Putamen (tissue), 1 donor: Measurements from ENCODE around the gene ETHE1.

Experiments
- DNase-seq: peaks from one replicate; pipeline ENCODE4 v3.0.0-alpha.2; 2016; ENCODE audit warnings: low spot score

Gene ETHE1

DNA sequence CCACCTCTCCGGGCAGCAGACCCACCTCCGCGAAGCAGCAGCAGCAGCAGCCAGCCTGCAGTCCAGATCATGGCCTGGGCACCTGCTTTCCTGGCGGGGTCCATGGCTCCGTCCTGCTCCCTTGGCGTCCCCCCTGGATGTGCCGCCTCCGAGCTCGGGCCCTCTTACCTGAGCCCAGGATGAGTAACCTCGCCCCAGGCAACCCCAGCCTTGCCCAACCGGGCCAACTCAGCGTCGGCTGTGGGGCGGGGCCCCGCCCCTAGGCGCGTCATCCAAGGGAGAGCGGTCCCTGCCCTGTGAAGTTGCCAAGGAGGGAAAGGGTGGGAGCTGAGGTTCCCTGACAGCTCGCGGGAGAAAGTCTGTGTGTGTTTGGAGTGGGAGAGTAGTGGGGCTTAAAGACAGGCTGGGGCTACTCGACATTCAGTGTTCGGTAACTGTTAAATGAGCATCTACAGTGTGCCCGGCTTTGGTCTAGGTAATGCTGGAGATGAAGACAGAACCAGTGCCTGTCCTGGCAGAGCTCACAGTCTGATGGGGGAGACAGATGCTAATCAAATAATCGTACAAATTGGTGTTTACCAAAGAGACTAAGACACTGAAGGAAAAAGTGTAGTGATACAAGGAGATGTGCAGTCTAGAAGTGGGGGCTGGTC is 61.4 kb downstream of the ETHE1 start, which contains the start of gene LYPD3:
Gene LYPD3 (minus strand): TSS at position 141 of the 653 bp plus-strand sequence. CDS start 37 bp downstream, at position 104.
- DNase-seq: no peak

DNA sequence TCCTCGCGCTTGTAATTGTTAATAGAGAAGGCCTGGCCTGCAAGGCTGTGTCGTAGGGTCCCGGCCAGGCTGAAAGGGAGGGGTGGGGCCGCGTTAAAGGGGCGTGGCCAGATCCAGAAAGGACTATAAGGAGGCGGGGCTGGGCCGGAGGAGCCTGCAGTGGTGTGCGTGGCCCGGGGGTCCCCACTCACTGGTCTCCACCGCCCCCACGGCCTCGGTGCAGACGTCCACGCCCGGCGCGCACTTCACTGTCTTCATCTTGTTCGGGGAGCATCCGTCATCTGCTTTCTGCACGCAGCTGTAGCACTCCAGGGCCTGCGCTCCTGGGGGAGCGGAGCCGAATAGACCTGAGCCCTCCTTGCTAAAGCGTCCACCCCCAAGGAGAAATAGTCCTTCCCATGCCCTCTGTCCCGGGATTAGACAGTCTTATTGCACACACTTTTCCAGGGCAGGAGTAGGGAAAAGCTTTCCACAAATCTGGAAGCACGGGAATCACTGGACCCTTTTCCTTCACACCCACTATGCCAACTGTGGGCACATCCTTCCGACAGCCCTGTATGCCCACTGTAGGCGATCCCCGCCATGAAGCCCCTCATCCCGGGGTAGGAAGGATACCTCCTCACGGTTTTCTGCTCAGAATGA is 62.7 kb downstream of the ETHE1 start:
- DNase-seq: no peak

DNA sequence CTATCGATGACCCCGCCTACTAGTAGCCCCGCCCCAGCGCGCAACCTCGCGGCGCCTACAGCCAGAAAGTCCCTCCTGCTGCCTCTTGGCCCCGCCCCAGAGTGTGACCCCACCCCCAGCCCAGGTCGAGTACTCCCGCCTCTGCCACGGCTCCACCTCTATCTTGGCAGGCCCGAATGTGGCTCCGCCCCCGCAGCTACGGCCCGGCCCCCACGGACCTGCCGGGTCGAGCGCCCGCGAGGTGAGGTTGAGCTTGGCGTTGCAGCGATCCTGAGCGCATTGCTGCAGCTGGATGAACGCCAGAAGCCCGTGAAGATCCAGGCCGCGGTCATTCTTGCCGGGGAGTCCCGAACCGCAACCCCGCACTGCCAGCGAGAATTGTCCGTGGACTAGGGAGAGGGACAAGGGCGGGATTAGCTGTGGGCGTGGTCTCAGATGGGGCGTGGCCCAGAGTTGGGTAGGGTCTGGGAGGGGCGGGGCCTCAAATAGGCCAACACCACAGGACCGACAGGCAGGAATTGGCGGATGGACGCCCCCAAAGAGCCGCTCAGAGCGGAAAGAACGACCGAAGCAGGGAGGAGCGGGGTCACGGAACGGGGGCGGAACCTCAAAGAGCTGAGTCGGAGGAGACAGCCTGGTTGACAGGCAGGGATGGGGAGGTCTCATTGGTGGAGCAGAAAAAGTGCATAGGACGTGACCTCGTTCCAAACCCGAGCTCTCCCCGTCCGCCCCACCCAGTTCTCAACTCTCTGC is 63.4 kb downstream of the ETHE1 start:
- peak; percentile 87 for DNase-seq

DNA sequence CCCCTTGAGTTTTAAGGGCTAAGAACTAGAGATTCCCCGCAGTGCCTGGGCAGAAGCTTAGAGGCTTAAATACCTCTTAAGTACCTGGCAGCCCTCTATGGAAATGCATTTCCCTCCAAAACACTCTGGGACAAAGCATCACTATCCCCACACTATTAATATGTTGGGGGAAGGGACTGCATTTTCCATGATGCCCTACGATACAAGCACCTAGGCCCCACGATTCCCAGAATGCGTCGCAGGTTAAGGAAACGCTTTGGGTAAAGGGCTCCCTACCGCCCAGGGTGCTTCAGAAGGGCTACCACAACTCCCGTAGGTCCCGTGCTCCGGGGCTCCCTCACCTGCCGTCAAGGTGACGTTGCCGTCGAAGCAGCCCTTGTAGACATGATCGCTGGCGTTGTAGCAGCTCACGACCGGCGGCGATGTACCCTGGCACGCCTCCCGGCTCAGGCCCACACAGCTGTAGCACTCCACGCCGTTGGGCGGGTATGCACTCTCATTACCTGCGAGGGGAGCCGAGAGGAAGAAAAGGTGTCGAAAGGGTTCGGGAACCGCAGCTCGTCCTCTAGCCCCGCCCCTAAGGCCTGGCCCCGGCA is 64.1 kb downstream of the ETHE1 start:
- no peak for DNase-seq

DNA sequence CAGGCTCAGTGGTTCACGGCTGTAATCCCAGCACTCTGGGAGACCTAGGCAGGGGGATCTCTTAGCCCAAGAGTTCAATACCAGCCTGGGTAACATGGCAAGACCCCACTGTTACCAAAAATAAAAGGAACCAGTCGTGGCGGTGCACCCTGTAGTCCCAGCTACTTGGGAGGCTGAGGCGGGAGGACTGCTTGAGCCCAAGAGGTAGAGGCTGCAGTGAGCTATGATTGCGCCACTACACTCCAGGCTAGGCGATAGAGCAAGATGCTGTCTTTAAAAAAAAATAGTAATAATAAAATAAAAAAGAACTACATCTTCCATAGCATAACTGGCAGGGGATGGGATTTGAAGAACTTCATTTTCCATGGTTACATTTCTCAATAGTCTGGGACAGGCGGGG is 64.6 kb downstream of the ETHE1 start:
- no peak for DNase-seq

DNA sequence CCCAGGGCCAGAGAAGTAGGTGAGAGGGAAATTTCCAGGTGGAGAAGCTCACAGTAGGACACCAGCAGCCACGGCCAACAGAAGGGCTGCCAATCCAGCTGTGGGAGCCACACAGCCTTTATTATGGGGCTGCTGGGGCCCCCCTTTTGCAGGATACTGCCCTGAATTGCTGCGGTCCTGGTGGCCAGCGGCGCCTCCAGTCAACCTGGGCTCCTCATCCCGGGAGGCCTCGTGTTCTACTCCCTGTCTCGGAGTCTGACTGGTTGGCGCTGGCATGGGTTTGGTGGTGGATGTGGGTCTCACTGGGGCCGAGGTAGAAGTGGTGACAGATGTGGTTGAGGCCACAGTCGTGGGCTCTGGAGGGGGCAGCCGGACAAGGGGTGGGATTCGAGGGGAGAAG is 65.7 kb downstream of the ETHE1 start:
- DNase-seq: no peak

DNA sequence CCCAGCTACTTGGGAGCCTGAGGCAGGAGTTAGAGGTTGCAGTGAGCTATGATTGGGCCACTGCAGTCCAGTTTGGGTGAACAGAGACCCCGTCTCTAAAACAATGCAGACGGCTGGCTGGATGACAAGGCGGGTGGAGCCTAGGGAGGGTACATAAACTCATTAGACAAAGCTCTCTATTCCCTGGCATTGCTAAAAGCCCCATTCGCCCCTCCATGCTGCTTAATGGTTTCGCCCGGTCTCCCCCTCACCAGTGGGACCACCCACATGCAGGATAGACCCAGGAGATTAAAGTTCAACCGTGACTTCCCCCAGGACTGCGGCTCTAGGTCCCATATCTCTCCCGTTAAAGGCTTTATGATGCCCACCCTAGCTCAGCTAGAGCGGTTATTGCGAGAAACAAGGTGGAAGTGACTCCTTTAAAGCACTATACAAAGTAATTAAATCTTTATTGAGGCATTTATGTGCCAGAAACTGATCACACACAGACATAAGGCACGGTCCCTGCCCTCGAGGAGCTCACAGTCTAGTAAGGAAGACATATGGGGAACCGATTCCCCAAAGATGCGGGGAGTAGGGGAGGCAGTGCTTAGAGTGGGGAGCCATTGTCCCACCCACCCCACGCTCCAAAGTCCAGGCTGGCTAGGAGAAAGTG is 66.5 kb downstream of the ETHE1 start:
- no peak for DNase-seq

DNA sequence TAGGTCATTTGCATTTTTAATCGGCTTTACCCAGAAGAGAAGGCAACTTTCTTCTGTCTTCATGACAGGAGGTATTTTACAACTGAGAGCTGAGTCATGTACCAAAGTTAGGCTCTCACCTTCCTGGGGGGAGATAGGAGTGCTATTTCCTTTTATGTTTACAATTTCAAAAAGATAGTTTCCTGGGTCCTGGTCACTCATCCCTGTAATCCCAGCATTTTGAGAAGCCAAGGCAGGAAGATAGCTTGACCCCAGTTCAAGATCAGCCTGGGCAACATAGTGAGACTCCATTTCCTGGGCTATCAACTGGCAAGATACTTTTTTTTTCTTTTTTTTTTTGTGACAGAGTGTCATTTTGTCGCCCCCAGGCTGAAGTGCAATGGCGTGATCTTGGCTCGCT is 69.2 kb downstream of the ETHE1 start:
- no peak for DNase-seq
